NCI-H1417 treated with DMSO at 0.1 percent for 48 hours (cell line): Measurements from ENCODE around the gene TRPM8.

ENCODE experiments used
- DNase-seq: peaks from one replicate; lab custom pipeline; 2025; lab: John Stamatoyannopoulos, UW

Gene TRPM8

DNA sequence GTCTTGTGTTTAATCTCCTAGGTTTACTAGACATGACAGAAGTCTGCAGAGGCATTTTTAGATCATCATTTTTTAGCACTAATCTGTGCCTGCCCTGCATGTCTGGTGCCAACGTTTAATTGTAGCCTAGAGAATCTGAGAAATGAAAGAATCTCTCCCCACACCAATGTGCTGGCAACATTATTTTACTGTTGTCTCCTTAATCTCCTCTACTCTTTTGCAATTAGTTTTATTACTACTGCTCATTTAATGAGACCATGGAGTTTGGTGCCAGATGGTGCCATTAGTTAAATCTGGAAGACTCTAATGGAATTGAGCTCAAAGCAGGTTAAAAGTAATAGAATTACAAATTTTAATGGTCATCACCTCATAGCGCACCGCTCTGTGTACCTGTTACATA lies 129.3 kb downstream of the TRPM8 start:
- DNase-seq: no peak

GRCh38 chr2:234047361-234047760 lies 130.2 kb downstream of the TRPM8 start:
- no peak for DNase-seq

GRCh38 chr2:234048049-234048448 lies 130.9 kb downstream of the TRPM8 start:
- DNase-seq: no peak

DNA sequence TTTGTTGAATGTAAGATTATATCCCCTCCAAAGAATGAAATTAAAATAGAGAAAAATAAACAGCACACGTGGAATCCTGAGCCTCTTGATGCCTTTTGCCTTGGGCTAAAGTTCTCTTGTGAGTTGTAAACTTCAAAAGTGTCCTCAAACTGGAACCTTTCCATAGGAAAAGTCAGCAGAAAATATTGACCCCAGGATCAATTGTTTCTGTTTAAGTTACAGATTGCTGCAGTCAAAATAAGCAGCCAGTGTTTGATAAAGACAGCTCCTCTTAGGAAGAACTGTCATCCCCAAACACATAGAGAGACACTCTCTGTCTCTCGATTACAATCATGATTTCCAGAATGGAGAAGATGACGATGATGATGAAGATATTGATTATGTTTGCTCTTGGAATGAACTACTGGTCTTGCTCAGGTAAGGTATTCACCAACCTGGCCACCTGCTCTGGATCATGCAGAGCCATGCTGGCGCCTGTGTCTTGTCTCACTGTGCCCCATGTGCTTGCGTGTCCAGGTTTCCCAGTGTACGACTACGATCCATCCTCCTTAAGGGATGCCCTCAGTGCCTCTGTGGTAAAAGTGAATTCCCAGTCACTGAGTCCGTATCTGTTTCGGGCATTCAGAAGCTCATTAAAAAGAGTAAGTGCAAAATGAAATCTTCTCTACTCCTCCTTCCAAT lies 133.4 kb downstream of the TRPM8 start, which contains the start of gene SPP2:
TSS of gene SPP2 (plus strand) at position 248 of the 681 bp plus-strand sequence. CDS start at position 333, 85 bp downstream.
- DNase-seq: no peak

GRCh38 chr2:234051374-234052070 lies 134.3 kb downstream of the TRPM8 start:
- no peak for DNase-seq

DNA sequence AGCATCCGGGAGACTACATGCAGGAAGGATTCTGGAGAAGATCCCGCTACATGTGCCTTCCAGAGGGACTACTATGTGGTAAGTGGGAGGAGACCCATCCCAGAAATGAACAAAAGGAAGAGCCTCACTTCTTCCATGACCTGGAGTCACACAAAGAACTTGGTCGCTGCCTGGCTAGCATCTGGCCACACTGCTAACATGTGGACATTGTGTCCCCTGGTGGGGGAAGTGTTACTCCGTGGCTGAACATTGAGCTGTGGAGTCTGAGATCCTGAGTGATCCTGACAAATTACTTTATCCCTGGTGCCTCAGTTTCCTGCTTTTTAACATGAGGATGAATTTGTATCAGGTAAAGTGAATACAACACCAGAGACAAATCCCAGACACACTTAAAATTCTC lies 141.7 kb downstream of the TRPM8 start:
- DNase-seq: no peak

DNA sequence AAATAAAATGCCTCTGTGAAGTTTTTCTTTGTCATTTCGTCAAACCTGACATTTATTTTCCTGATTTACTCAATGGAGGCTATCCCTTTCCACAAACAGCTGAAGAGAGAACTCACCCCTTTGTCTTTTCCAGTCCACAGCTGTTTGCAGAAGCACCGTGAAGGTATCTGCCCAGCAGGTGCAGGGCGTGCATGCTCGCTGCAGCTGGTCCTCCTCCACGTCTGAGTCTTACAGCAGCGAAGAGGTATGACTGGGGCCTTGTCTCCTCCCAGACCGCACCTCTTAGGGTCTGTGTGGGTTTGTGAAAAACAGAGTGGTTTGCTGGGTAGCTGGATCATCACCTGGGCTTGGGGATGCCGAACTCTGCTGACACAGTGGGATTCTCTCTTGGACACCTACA lies 143.1 kb downstream of the TRPM8 start:
- no peak for DNase-seq

GRCh38 chr2:234061624-234062257 lies 144.6 kb downstream of the TRPM8 start:
- no peak for DNase-seq

DNA sequence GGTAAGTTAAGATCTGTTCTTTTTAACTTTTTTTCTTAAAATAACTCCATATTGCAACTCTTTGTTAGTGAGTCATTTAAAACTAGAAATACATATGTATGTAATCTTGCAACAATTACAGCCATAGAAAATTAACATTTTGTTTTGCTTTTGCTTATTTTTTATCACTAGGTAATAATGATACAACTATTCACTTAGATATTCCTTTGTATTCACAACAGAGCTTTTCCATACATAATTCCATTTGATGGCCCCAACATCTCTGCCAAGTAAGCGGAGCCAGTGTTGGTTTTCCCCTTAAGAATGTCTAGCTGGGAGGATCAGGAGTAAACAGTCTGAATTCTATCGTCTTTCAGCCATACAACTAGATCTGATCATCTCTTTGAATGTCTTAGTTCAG lies 149.4 kb downstream of the TRPM8 start:
- DNase-seq: no peak
